SK-N-SH (cell line): ENCODE results near the gene ACACB. TPM values are rescaled to one million over a fixed set of nuclear protein-coding genes. Genes with fewer than 3 reads are reported as not detected.

Experiments
- CTCF ChIA-PET: fragments of 300-600, 350-600 bp; formaldehyde crosslinking; extraction: SDS; loops from one replicate; lab custom pipeline; 2021; lab: Yijun Ruan, JAX
- POLR2A ChIA-PET: fragments of 350-600 bp; sonication (Branson Sonifier 250); formaldehyde crosslinking; extraction: SDS; loops from one replicate; lab custom pipeline; 2020; ENCODE audit warnings: antibody characterized with exemption, inconsistent platforms; lab: Yijun Ruan, JAX
- DNase-seq: peaks from one replicate; pipeline ENCODE4 v3.0.0; 2012
- H2AFZ ChIP-seq: fragments of 200-600 bp; sonication (generic); 2 replicates; pipeline ENCODE4 v1.8.1; 2016; ENCODE audit warnings: antibody characterized with exemption, mild to moderate bottlenecking, low read depth
- H3F3A ChIP-seq: fragments of 200-600 bp; sonication (generic); replicated peaks from 2 replicates; pipeline ENCODE3; 2016; ENCODE audit warnings: antibody characterized with exemption, mild to moderate bottlenecking; ENCODE audit not compliant: insufficient read depth
- H3K27ac ChIP-seq, 2 experiments: fragments of 200-500 bp in 1 of 2; fragments of 200-600 bp in 1 of 2; sonication (Bioruptor generic) in 1 of 2; sonication (generic), shearing (Covaris generic) in 1 of 2; 2 replicates each; pipeline versions ENCODE4 v1.5.1 to v1.6.1; 2014 to 2016; ENCODE audit warnings: low read depth in 2 of 2, inconsistent platforms in 1 of 2, low read length in 1 of 2, mild to moderate bottlenecking in 1 of 2, mixed read lengths in 1 of 2
- H3K27me3 ChIP-seq: fragments of 200-600 bp; sonication (generic), shearing (Covaris generic); 2 replicates; pipeline ENCODE4 v1.6.1; 2016; ENCODE audit warnings: mixed run types; ENCODE audit not compliant: insufficient read depth
- H3K36me3 ChIP-seq, 2 experiments: fragments of 200-500 bp in 1 of 2; fragments of 200-600 bp in 1 of 2; sonication (Bioruptor generic) in 1 of 2; sonication (generic) in 1 of 2; replicated peaks in 1 of 2; 2 replicates each; pipeline versions ENCODE3 to v1.5.1; 2014 to 2016; ENCODE audit warnings: low read length in 1 of 2, mild to moderate bottlenecking in 1 of 2; ENCODE audit not compliant: insufficient read depth in 2 of 2, control insufficient read depth in 1 of 2
- H3K4me1 ChIP-seq, 2 experiments: fragments of 200-500 bp in 1 of 2; fragments of 200-600 bp in 1 of 2; sonication (Bioruptor generic) in 1 of 2; sonication (generic), shearing (Covaris generic) in 1 of 2; 2 replicates each; pipeline versions ENCODE4 v1.5.1 to v1.6.1; 2014 to 2016; ENCODE audit warnings: low read depth in 1 of 2, low read length in 1 of 2, mixed run types in 1 of 2; ENCODE audit not compliant: insufficient read depth in 2 of 2, control insufficient read depth in 1 of 2
- H3K4me2 ChIP-seq: fragments of 200-600 bp; sonication (generic), shearing (Covaris generic); 2 replicates; pipeline ENCODE4 v1.6.1; 2017; ENCODE audit warnings: mixed run types
- H3K4me3 ChIP-seq, 2 experiments: fragments of 200-500 bp in 1 of 2; fragments of 200-600 bp in 1 of 2; sonication (Bioruptor generic) in 1 of 2; sonication (generic), shearing (Covaris generic) in 1 of 2; 2 replicates each; pipeline versions ENCODE4 v1.5.1 to v1.8.1; 2014 to 2016; ENCODE audit warnings: low read depth in 2 of 2, inconsistent platforms in 1 of 2, low read length in 1 of 2, mild to moderate bottlenecking in 1 of 2, mixed read lengths in 1 of 2, moderate library complexity in 1 of 2
- H3K79me2 ChIP-seq: fragments of 200-600 bp; sonication (generic); 2 replicates; pipeline ENCODE4 v1.8.1; 2017; ENCODE audit warnings: mild to moderate bottlenecking; ENCODE audit not compliant: insufficient read depth
- H3K9ac ChIP-seq: fragments of 200-600 bp; sonication (generic); 2 replicates; pipeline ENCODE4 v1.6.1; 2017; ENCODE audit warnings: mixed run types
- H3K9me2 ChIP-seq: fragments of 200-600 bp; sonication (generic); 2 replicates; pipeline ENCODE4 v1.6.1; 2017; ENCODE audit warnings: mixed run types
- H3K9me3 ChIP-seq: fragments of 200-600 bp; sonication (generic); 2 replicates; pipeline ENCODE4 v1.6.1; 2017; ENCODE audit warnings: mixed run types, mild to moderate bottlenecking, moderate library complexity
- H4K20me1 ChIP-seq: fragments of 200-600 bp; sonication (generic); 2 replicates; pipeline ENCODE4 v1.6.1; 2017; ENCODE audit warnings: mild to moderate bottlenecking, mixed run types; ENCODE audit not compliant: insufficient read depth
- ELF1 ChIP-seq: IDR thresholded peaks from 2 replicates; pipeline ENCODE4 v1.4.0; 2012
- FOXJ3 ChIP-seq: sonication (generic); formaldehyde crosslinking; IDR thresholded peaks from 2 replicates; pipeline ENCODE4 v1.5.1; 2020; ENCODE audit warnings: mild to moderate bottlenecking, missing genetic modification reagents
- GABPA ChIP-seq: IDR thresholded peaks from 2 replicates; pipeline ENCODE4 v1.4.0; 2012; ENCODE audit warnings: low read depth, mild to moderate bottlenecking
- NRF1 ChIP-seq: IDR thresholded peaks from 2 replicates; pipeline ENCODE4 v1.6.1; 2012; ENCODE audit warnings: low read depth, mild to moderate bottlenecking, low read length
- POLR2AphosphoS5 ChIP-seq: IDR thresholded peaks from 2 replicates; pipeline ENCODE4 v1.6.1; 2012; ENCODE audit warnings: low read depth, low read length
- RCOR1 ChIP-seq: fragments of 150-350 bp; IDR thresholded peaks from 2 replicates; pipeline ENCODE4 v1.6.1; 2017; ENCODE audit warnings: antibody characterized with exemption, low read length
- RFX5 ChIP-seq: IDR thresholded peaks from 2 replicates; pipeline ENCODE4 v1.6.1; 2012; ENCODE audit warnings: mild to moderate bottlenecking, improper control_type of control experiment, low read length
- RXRA ChIP-seq: IDR thresholded peaks from 2 replicates; pipeline ENCODE4 v1.4.0; 2012; ENCODE audit warnings: low read depth, mild to moderate bottlenecking, borderline replicate concordance
- SIN3A ChIP-seq: IDR thresholded peaks from 2 replicates; pipeline ENCODE4 v1.6.1; 2012; ENCODE audit warnings: low read depth, mild to moderate bottlenecking, low read length, moderate library complexity, borderline replicate concordance
- YY1 ChIP-seq: IDR thresholded peaks from 2 replicates; pipeline ENCODE4 v1.4.0; 2012; ENCODE audit warnings: low read depth, mild to moderate bottlenecking
- WGBS: methylation state at CpG from one replicate; pipeline ENCODE4 v1.1.6; 2017; ENCODE audit warnings: low lambda C conversion rate; 5-methylcytosine and 5-hydroxymethylcytosine counted together
- polyA plus RNA-seq, 3 experiments: library from polyadenylated mRNA; depleted of rRNA; stranded (reverse); fragments of >200 nt; gene quantifications; 2 replicates each; pipeline ENCODE4 v1.2.3, GENCODE V29; 2012
- TF ChIP-seq, protein P1 (sequence below): fragments of 200-600 bp; sonication (generic); IDR thresholded peaks from 2 replicates; pipeline ENCODE4 v1.6.1; 2017; ENCODE audit warnings: antibody characterized with exemption, mild to moderate bottlenecking, moderate library complexity
- TF ChIP-seq, protein P2 (sequence below): fragments of 150-350 bp; IDR thresholded peaks from 2 replicates; pipeline ENCODE4 v1.6.1; 2016; ENCODE audit warnings: mild to moderate bottlenecking, low read depth, low read length
- TF ChIP-seq, protein P3 (sequence below): IDR thresholded peaks from 2 replicates; pipeline ENCODE4 v1.6.1; 2012; ENCODE audit warnings: mild to moderate bottlenecking, low read depth, low read length, moderate library complexity
- TF ChIP-seq, protein P4 (sequence below): IDR thresholded peaks from 2 replicates; pipeline ENCODE4 v1.4.0; 2012; ENCODE audit warnings: low read depth
- TF ChIP-seq, protein P5 (sequence below): fragments of 150-350 bp; IDR thresholded peaks from 2 replicates; pipeline ENCODE4 v1.6.1; 2017; ENCODE audit warnings: antibody characterized with exemption, low read length, low read depth, borderline replicate concordance

Gene ACACB
- polyA plus RNA-seq, 1 of the 3 experiments (the other 2 are of a cell fraction), result 6.1 TPM

DNA sequence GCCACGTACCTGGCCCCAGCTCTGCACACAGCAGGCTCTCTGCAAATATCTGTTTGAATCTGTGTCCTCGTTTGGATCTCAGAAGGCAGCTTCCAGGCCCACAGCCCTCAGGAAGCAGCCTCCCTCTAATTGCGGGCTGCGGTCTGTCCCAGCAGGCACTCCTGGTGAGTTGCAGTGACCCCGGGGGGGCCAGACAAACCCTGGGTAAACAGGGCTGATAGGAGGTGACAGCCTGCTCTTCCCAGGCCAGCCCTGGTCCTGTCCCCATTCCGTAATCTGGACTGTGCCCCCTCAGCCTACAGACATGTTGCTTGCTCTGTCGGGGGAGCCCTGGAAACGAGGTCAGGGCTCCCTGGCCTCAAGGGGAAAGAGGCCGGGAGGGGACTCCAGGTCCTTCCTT, 190.7 kb downstream of the ACACB start:
- Histone ChIP-seq H3K36me3 (no peaks in the 10 kb centered on the region), H4K20me1 (no peaks in the 10 kb centered on the region), H3K4me1 (peaks cover 0 to 15% of the 10 kb centered on the region in 2 experiments; a peak in 1 of 4 replicates), H3K9me3 (no peaks in the 10 kb centered on the region), H3K27ac (no peak overlapping the region), H3K9ac (no peak overlapping the region), H3K4me2 (no peak overlapping the region), H3K4me3 (no peak overlapping the region), H3F3A (no peaks in the 10 kb centered on the region), H2AFZ (no peak overlapping the region), H3K27me3 (peaks cover 30% of the 10 kb centered on the region), H3K9me2 (no peaks in the 10 kb centered on the region), H3K79me2 (no peaks in the 10 kb centered on the region)
- POLR2A ChIA-PET, result no interaction called here
- CTCF ChIA-PET, result no interaction called here
- 42% methylated on average over 5 of the region's 9 CpGs for WGBS
- DNase-seq, result peak; percentile 60
- no peak for TF ChIP-seq GABPA
- TF ChIP-seq, protein P1, sequence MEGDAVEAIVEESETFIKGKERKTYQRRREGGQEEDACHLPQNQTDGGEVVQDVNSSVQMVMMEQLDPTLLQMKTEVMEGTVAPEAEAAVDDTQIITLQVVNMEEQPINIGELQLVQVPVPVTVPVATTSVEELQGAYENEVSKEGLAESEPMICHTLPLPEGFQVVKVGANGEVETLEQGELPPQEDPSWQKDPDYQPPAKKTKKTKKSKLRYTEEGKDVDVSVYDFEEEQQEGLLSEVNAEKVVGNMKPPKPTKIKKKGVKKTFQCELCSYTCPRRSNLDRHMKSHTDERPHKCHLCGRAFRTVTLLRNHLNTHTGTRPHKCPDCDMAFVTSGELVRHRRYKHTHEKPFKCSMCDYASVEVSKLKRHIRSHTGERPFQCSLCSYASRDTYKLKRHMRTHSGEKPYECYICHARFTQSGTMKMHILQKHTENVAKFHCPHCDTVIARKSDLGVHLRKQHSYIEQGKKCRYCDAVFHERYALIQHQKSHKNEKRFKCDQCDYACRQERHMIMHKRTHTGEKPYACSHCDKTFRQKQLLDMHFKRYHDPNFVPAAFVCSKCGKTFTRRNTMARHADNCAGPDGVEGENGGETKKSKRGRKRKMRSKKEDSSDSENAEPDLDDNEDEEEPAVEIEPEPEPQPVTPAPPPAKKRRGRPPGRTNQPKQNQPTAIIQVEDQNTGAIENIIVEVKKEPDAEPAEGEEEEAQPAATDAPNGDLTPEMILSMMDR, result no peak
- TF ChIP-seq RCOR1, result no peak
- TF ChIP-seq RFX5, result no peak
- no peak for TF ChIP-seq ELF1
- TF ChIP-seq YY1, result no peak
- TF ChIP-seq SIN3A, result no peak
- no peak for TF ChIP-seq POLR2AphosphoS5
- TF ChIP-seq, protein P2, sequence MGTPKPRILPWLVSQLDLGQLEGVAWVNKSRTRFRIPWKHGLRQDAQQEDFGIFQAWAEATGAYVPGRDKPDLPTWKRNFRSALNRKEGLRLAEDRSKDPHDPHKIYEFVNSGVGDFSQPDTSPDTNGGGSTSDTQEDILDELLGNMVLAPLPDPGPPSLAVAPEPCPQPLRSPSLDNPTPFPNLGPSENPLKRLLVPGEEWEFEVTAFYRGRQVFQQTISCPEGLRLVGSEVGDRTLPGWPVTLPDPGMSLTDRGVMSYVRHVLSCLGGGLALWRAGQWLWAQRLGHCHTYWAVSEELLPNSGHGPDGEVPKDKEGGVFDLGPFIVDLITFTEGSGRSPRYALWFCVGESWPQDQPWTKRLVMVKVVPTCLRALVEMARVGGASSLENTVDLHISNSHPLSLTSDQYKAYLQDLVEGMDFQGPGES, result no peak
- no peak for TF ChIP-seq FOXJ3

DNA sequence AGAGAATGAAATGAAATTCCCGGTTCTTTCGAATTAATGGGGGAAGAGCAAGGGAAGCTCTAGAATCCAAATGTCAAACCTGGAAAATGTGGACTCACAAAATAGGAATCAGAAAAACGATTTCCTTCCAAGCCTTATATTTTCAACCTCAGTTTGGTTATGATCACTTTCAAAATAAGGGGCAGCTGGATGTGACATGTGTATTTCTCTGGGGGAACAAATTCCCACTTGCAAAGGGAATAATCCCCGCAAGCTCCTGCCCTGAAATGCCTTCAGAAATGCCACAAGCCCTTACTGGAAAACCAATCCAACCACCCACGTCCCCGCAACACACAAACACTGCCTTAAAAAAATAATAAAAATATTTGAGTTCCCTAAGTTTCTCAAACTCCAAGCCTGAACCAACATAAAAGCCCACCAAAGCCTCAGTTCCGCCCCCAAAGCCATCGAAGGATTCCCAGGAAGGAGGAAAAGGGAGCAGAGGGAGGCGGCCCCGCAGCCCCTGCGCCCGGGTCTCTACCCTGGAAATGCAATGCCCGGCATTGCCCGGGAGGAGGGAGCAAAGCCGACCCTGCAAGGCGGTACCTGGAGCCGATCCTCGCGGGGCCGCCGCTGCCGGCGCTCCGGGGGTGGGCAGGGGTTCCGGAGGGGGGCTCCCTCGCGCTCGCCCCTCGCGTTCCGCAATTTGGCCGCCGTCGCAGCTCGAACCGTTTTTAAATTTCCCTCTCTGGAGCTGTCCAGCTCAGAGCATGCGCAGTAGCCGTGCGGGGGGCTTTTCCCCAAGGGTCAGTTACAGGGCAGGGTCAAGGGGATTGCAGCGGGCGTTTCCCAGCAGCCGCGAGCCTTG, 192.4 kb downstream of the ACACB start, which contains the start of gene FOXN4:
TSS of gene FOXN4 (minus strand) at position 751 of the 847 bp plus-strand sequence. CDS start 963 bp downstream, outside the sequence.
- H3K4me3 ChIP-seq, result peak within 1 kb of the TSS; percentile 26 to 49; a peak in 3 of 4 replicates
- no peak within 1 kb of the TSS for H3K27ac ChIP-seq
- no peaks in the 10 kb centered on the region for H3F3A ChIP-seq
- TF ChIP-seq, protein P3, sequence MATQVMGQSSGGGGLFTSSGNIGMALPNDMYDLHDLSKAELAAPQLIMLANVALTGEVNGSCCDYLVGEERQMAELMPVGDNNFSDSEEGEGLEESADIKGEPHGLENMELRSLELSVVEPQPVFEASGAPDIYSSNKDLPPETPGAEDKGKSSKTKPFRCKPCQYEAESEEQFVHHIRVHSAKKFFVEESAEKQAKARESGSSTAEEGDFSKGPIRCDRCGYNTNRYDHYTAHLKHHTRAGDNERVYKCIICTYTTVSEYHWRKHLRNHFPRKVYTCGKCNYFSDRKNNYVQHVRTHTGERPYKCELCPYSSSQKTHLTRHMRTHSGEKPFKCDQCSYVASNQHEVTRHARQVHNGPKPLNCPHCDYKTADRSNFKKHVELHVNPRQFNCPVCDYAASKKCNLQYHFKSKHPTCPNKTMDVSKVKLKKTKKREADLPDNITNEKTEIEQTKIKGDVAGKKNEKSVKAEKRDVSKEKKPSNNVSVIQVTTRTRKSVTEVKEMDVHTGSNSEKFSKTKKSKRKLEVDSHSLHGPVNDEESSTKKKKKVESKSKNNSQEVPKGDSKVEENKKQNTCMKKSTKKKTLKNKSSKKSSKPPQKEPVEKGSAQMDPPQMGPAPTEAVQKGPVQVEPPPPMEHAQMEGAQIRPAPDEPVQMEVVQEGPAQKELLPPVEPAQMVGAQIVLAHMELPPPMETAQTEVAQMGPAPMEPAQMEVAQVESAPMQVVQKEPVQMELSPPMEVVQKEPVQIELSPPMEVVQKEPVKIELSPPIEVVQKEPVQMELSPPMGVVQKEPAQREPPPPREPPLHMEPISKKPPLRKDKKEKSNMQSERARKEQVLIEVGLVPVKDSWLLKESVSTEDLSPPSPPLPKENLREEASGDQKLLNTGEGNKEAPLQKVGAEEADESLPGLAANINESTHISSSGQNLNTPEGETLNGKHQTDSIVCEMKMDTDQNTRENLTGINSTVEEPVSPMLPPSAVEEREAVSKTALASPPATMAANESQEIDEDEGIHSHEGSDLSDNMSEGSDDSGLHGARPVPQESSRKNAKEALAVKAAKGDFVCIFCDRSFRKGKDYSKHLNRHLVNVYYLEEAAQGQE, result peak; percentile 89
- TF ChIP-seq NRF1, result peak; percentile 57
- no peak for TF ChIP-seq RXRA
- TF ChIP-seq YY1, result no peak
- TF ChIP-seq, protein P4, sequence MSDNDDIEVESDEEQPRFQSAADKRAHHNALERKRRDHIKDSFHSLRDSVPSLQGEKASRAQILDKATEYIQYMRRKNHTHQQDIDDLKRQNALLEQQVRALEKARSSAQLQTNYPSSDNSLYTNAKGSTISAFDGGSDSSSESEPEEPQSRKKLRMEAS, result 0 out of 2 replicates have a peak, but pooled peaks have one; percentile 21
- TF ChIP-seq, protein P5, sequence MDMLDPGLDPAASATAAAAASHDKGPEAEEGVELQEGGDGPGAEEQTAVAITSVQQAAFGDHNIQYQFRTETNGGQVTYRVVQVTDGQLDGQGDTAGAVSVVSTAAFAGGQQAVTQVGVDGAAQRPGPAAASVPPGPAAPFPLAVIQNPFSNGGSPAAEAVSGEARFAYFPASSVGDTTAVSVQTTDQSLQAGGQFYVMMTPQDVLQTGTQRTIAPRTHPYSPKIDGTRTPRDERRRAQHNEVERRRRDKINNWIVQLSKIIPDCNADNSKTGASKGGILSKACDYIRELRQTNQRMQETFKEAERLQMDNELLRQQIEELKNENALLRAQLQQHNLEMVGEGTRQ, result no peak
- TF ChIP-seq, protein P1, result 0 out of 2 replicates have a peak, but pooled peaks have one; percentile 6
- H3K4me2 ChIP-seq, result peak within 1 kb of the TSS; percentile 55
- H4K20me1 ChIP-seq, result no peaks in the 10 kb centered on the region
- 14% methylated on average over 31 of the region's 43 CpGs for WGBS
- H3K36me3 ChIP-seq, result no peaks in the 10 kb centered on the region
- no peaks in the 10 kb centered on the region for H3K9me3 ChIP-seq
- no peaks in the 10 kb centered on the region for H3K9me2 ChIP-seq
- H2AFZ ChIP-seq, result no peak within 1 kb of the TSS
- ChIA-PET CTCF (interaction anchor here (1.1 to 2.0 kb wide), 5 partner anchors 26 to 85 kb away, joined by 3 to 6 read pairs (median 4); no protein-coding TSS in a partner anchor), POLR2A (no interaction called here)
- peaks cover 30% of the 10 kb centered on the region for H3K27me3 ChIP-seq
- no peaks in the 10 kb centered on the region for H3K79me2 ChIP-seq
- no peak within 1 kb of the TSS for H3K9ac ChIP-seq
- peak; percentile 84 for DNase-seq
- H3K4me1 ChIP-seq, result peaks cover 0 to 15% of the 10 kb centered on the region in 2 experiments; a peak in 1 of 4 replicates
